H1 (cell line): ENCODE measurements around the gene MRPS27. TPM values are rescaled to one million over a fixed set of nuclear protein-coding genes. Genes with fewer than 3 reads are reported as not detected.

Experiments
- CTCF ChIA-PET: fragments of 300-600 bp; sonication (Branson Sonifier 250); formaldehyde crosslinking; loops from one replicate; lab custom pipeline; 2021; ENCODE audit not compliant: partially characterized antibody; lab: Charles Lee
- POLR2A ChIA-PET: fragments of 300-600 bp; sonication (Branson Sonifier 250); formaldehyde crosslinking; loops from one replicate; lab custom pipeline; 2021; ENCODE audit warnings: inconsistent platforms; ENCODE audit not compliant: partially characterized antibody; lab: Charles Lee
- DNase-seq, 2 experiments: peaks; one replicate each; pipeline versions ENCODE4 v3.0.0 to v3.0.0-alpha.2; 2010 to 2022; ENCODE audit warnings: low spot score in 2 of 2, low read depth in 1 of 2, mixed read lengths in 1 of 2
- FAIRE-seq: peaks from 2 replicates; lab custom pipeline; 2011; peaks lifted over from hg19 to GRCh38; lab: Jason Lieb, UNC
- H2AFZ ChIP-seq: 2 replicates; pipeline ENCODE4 v1.8.1; 2012; ENCODE audit warnings: low read length, inconsistent platforms
- H2AK5ac ChIP-seq: 2 replicates; pipeline ENCODE4 v1.6.1; 2013; ENCODE audit warnings: low read depth, low read length
- H2BK120ac ChIP-seq: replicated peaks from 2 replicates; pipeline ENCODE3; 2013; ENCODE audit warnings: low read depth, low read length, inconsistent platforms
- H2BK12ac ChIP-seq: 2 replicates; pipeline ENCODE4 v1.6.1; 2013; ENCODE audit warnings: low read depth, low read length
- H2BK15ac ChIP-seq: 2 replicates; pipeline ENCODE4 v1.6.1; 2013; ENCODE audit warnings: low read length
- H2BK20ac ChIP-seq: 2 replicates; pipeline ENCODE4 v1.6.1; 2013; ENCODE audit warnings: low read length
- H2BK5ac ChIP-seq: 2 replicates; pipeline ENCODE4 v1.6.1; 2013; ENCODE audit warnings: low read depth, low read length
- H3K14ac ChIP-seq: 2 replicates; pipeline ENCODE4 v1.6.1; 2013; ENCODE audit warnings: inconsistent platforms; ENCODE audit not compliant: insufficient read length
- H3K18ac ChIP-seq: 2 replicates; pipeline ENCODE4 v1.6.1; 2013; ENCODE audit warnings: low read length; ENCODE audit errors: extremely low read depth
- H3K23ac ChIP-seq: 2 replicates; pipeline ENCODE4 v1.6.1; 2013; ENCODE audit warnings: inconsistent platforms; ENCODE audit not compliant: insufficient read length
- H3K23me2 ChIP-seq: 2 replicates; pipeline ENCODE4 v1.6.1; 2013; ENCODE audit warnings: low read depth, low read length
- H3K27ac ChIP-seq: 2 replicates; pipeline ENCODE4 v1.6.1; 2011; ENCODE audit warnings: low read depth, low read length, inconsistent platforms
- H3K27me3 ChIP-seq, 4 experiments: replicated peaks in 1 of 4; 1 replicate in 1 of 4; 2 replicates in 3 of 4; pipeline versions ENCODE4 v1.6.1 to v1.8.1; 2011 to 2013; ENCODE audit warnings: low read length in 3 of 4, mild to moderate bottlenecking in 3 of 4, inconsistent platforms in 2 of 4, mixed read lengths in 2 of 4, moderate library complexity in 1 of 4; ENCODE audit not compliant: control insufficient read depth in 3 of 4, insufficient read depth in 3 of 4; ENCODE audit errors: extremely low read depth in 1 of 4
- H3K36me3 ChIP-seq, 4 experiments: 2 replicates each; pipeline versions ENCODE4 v1.6.1 to v1.8.1; 2011 to 2013; ENCODE audit warnings: mild to moderate bottlenecking in 4 of 4, low read length in 3 of 4, moderate library complexity in 2 of 4, control low read depth in 1 of 4, inconsistent platforms in 1 of 4; ENCODE audit not compliant: insufficient read depth in 4 of 4, control insufficient read depth in 2 of 4
- H3K4ac ChIP-seq: replicated peaks from 2 replicates; pipeline ENCODE3; 2013; ENCODE audit warnings: low read length, low read depth, mixed read lengths, inconsistent platforms; ENCODE audit not compliant: insufficient read length
- H3K4me1 ChIP-seq, 4 experiments: replicated peaks in 1 of 4; 1 replicate in 1 of 4; 2 replicates in 3 of 4; pipeline versions ENCODE4 v1.6.1 to v1.8.1; 2011 to 2013; ENCODE audit warnings: low read length in 3 of 4, inconsistent platforms in 2 of 4, mixed read lengths in 1 of 4; ENCODE audit not compliant: insufficient read depth in 4 of 4, control insufficient read depth in 3 of 4
- H3K4me2 ChIP-seq, 2 experiments: 2 replicates each; pipeline versions ENCODE4 v1.6.1 to v1.8.1; 2011 to 2013; ENCODE audit warnings: low read depth in 2 of 2, low read length in 2 of 2, control low read depth in 1 of 2, inconsistent platforms in 1 of 2, mild to moderate bottlenecking in 1 of 2; ENCODE audit not compliant: insufficient read depth in 1 of 2
- H3K4me3 ChIP-seq, 4 experiments: fragments of 200-600, 300-600 bp in 1 of 4; sonication (generic), shearing (Covaris generic), sonication (Bioruptor Twin) in 1 of 4; 2 replicates each; pipeline versions ENCODE4 v1.5.1 to v1.8.1; 2011 to 2016; ENCODE audit warnings: low read length in 4 of 4, low read depth in 3 of 4, control low read depth in 2 of 4, inconsistent platforms in 2 of 4, mild to moderate bottlenecking in 2 of 4, mixed read lengths in 1 of 4, moderate library complexity in 1 of 4; ENCODE audit not compliant: insufficient read depth in 2 of 4; ENCODE audit errors: extremely low read depth in 1 of 4
- H3K56ac ChIP-seq: replicated peaks from 2 replicates; pipeline ENCODE3; 2013; ENCODE audit warnings: low read depth, mild to moderate bottlenecking, mixed read lengths, low read length, inconsistent platforms; ENCODE audit not compliant: insufficient read length
- H3K79me1 ChIP-seq: 2 replicates; pipeline ENCODE4 v1.6.1; 2013; ENCODE audit warnings: low read depth, low read length, control low read depth
- H3K79me2 ChIP-seq, 2 experiments: 2 replicates each; pipeline versions ENCODE4 v1.6.1 to v1.8.1; 2012 to 2013; ENCODE audit warnings: low read length in 2 of 2, mild to moderate bottlenecking in 2 of 2, inconsistent platforms in 1 of 2; ENCODE audit not compliant: insufficient read depth in 2 of 2, control insufficient read depth in 1 of 2
- H3K9ac ChIP-seq, 4 experiments: replicated peaks in 1 of 4; 1 replicate in 1 of 4; 2 replicates in 3 of 4; pipeline versions ENCODE4 v1.6.1 to v1.8.1; 2011 to 2013; ENCODE audit warnings: low read depth in 3 of 4, low read length in 3 of 4, control low read depth in 2 of 4, mild to moderate bottlenecking in 2 of 4, moderate library complexity in 2 of 4, inconsistent platforms in 1 of 4; ENCODE audit errors: extremely low read depth in 1 of 4
- H3K9me3 ChIP-seq, 2 experiments: 2 replicates each; pipeline versions ENCODE4 v1.6.1 to v1.8.1; 2012 to 2013; ENCODE audit warnings: mild to moderate bottlenecking in 2 of 2, moderate library complexity in 2 of 2, control low read depth in 1 of 2, inconsistent platforms in 1 of 2, low read depth in 1 of 2, low read length in 1 of 2, mixed read lengths in 1 of 2; ENCODE audit not compliant: insufficient read depth in 2 of 2
- H4K20me1 ChIP-seq, 2 experiments: replicated peaks in 1 of 2; 2 replicates each; pipeline versions ENCODE3 to v1.8.1; 2011 to 2013; ENCODE audit warnings: inconsistent platforms in 2 of 2, low read length in 2 of 2, mild to moderate bottlenecking in 1 of 2; ENCODE audit not compliant: insufficient read depth in 2 of 2, control insufficient read depth in 1 of 2
- H4K5ac ChIP-seq: 2 replicates; pipeline ENCODE4 v1.6.1; 2013; ENCODE audit warnings: low read length, low read depth, mixed read lengths, inconsistent platforms; ENCODE audit not compliant: insufficient read length
- H4K8ac ChIP-seq: 2 replicates; pipeline ENCODE4 v1.8.0; 2013; ENCODE audit warnings: mild to moderate bottlenecking, moderate library complexity, low read length, inconsistent platforms; ENCODE audit not compliant: insufficient read depth; ENCODE audit errors: extremely low read depth
- H4K91ac ChIP-seq: replicated peaks from 2 replicates; pipeline ENCODE3; 2013; ENCODE audit warnings: low read length, mixed read lengths, inconsistent platforms; ENCODE audit not compliant: insufficient read length
- CBX8 ChIP-seq: fragments of 300-800, 300-1000 bp; sonication (generic); IDR thresholded peaks from 2 replicates; pipeline ENCODE4 v1.7.1; 2016; ENCODE audit warnings: low read depth, low read length, borderline replicate concordance
- CEBPB ChIP-seq: IDR thresholded peaks from 2 replicates; pipeline ENCODE4 v1.6.1; 2012; ENCODE audit warnings: low read depth, low read length
- SP2 ChIP-seq: IDR thresholded peaks from 2 replicates; pipeline ENCODE4 v1.6.1; 2012; ENCODE audit warnings: mild to moderate bottlenecking, low read length, inconsistent platforms
- SP4 ChIP-seq: IDR thresholded peaks from 2 replicates; pipeline ENCODE4 v1.6.1; 2012; ENCODE audit warnings: low read length, inconsistent platforms
- YY1 ChIP-seq: IDR thresholded peaks from 2 replicates; pipeline ENCODE4 v1.6.1; 2011; ENCODE audit warnings: low read depth, mild to moderate bottlenecking, low read length
- WGBS, 2 experiments: shearing (Covaris generic) in 1 of 2; methylation state at CpG; one replicate each; pipeline versions ENCODE4 v1.1.6 to v1.1.7; 2013 to 2015; ENCODE audit warnings: low lambda C conversion rate in 2 of 2, mixed read lengths in 2 of 2, inconsistent platforms in 1 of 2, low coverage in 1 of 2, missing lambda C conversion rate in 1 of 2; ENCODE audit not compliant: insufficient replicate concordance in 2 of 2, insufficient coverage in 1 of 2, insufficient read length in 1 of 2; ENCODE audit errors: extremely low coverage in 1 of 2, missing lambda C conversion rate in 1 of 2; 5-methylcytosine and 5-hydroxymethylcytosine counted together
- polyA plus RNA-seq, 7 experiments: library from polyadenylated mRNA; depleted of rRNA in 3 of 7; stranded (reverse) in 5 of 7; unstranded in 2 of 7; fragments of >200 nt in 5 of 7; fragments of 200-250 nt in 2 of 7; gene quantifications; 1 replicate in 5 of 7; 2 replicates in 1 of 7; 4 replicates in 1 of 7; pipeline versions ENCODE4 v1.2.1 to v1.2.3, GENCODE V29; 2011 to 2013; ENCODE audit warnings: missing spikeins in 2 of 7, mixed read lengths in 2 of 7
- total RNA-seq: library from RNA; stranded (reverse); fragmentation: NEBNext Ultra II Directional; extraction: Animal tissue kit (Norgen Biotek cat#: 25700); gene quantifications from 2 replicates; pipeline ENCODE4 v1.2.1, GENCODE V29; 2021

Gene MRPS27
- total and polyA plus RNA-seq, 2 of the 8 experiments (the other 6 are each of a cell fraction or from before 2014, with no cell fraction given): 93.2 to 102 TPM

DNA sequence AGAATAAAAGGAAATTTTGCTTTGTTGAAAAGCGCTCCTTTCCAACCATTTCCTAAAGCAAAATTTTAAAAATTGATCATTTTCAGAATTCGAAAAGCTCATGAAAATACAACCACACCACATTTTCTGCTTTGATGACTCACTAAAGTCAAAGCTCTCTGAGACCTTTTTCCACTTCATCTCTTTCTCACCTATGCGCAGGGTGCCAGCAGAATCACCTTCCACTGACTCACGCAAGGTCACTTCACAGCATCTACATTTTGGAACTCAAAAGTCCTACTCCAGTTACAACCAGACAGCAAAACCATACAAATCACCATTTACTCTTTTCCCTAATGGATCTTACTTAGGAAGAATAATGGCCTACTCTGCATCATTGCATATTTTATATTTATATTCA is 106.6 kb downstream of the MRPS27 start:
- Histone ChIP-seq H3K18ac (no peak overlapping the region), H3K27me3 (peaks cover 0 to 2% (median 0%) of the 10 kb centered on the region in 4 experiments; a peak in 1 of 7 replicates), H3K79me1 (no peaks in the 10 kb centered on the region), H3K23me2 (no peaks in the 10 kb centered on the region; the same call in 1 of the 2 replicates), H4K91ac (no peak overlapping the region), H3K27ac (no peak overlapping the region), H2BK120ac (no peak overlapping the region), H3K4ac (no peak overlapping the region), H2BK12ac (no peak overlapping the region), H3K4me1 (peaks cover 3 to 13% (median 9%) of the 10 kb centered on the region in 4 experiments; a peak in 5 of 7 replicates), H2BK5ac (no peak overlapping the region), H3K4me3 (no peak overlapping the region), H2BK20ac (no peak overlapping the region), H3K4me2 (no peak overlapping the region), H3K9me3 (no peaks in the 10 kb centered on the region), H3K14ac (no peak overlapping the region), H3K79me2 (no peaks in the 10 kb centered on the region), H4K20me1 (peaks cover 0 to 3% of the 10 kb centered on the region in 2 experiments), H2AFZ (no peak overlapping the region), H3K23ac (no peak overlapping the region), H3K56ac (no peak overlapping the region), H3K36me3 (peaks cover 3 to 8% (median 6%) of the 10 kb centered on the region in 4 experiments; a peak in 6 of 8 replicates), H3K9ac (no peak overlapping the region), H4K8ac (no peak overlapping the region), H2AK5ac (no peak overlapping the region), H4K5ac (no peak overlapping the region), H2BK15ac (no peak overlapping the region)
- WGBS, 2 experiments: 92% methylated on average over 4 of the region's 4 CpGs; no CpG with 5 or more reads in 1 of the 2 experiments
- FAIRE-seq: no peak
- no peak for TF ChIP-seq SP4
- no peak for TF ChIP-seq CEBPB
- no peak for TF ChIP-seq YY1
- no peak for TF ChIP-seq CBX8
- no peak for TF ChIP-seq SP2
- POLR2A ChIA-PET: interaction anchor here (1.3 to 1.6 kb wide), 2 partner anchors 9 to 19 kb away, joined by 3 to 5 read pairs; no protein-coding TSS in a partner anchor
- DNase-seq: no peak
- CTCF ChIA-PET: interaction anchor here (0.6 to 1.2 kb wide), 3 partner anchors 32 to 113 kb away, joined by 3 to 5 read pairs (median 4); no protein-coding TSS in a partner anchor
